ENCODE results near the gene RGS14.
"Not testable (repeated sequence)": the region's sequence is repeated elsewhere in the genome, so short reads cannot be mapped to it uniquely, and the experiment has no call there.

RGS14 gene

DNA sequence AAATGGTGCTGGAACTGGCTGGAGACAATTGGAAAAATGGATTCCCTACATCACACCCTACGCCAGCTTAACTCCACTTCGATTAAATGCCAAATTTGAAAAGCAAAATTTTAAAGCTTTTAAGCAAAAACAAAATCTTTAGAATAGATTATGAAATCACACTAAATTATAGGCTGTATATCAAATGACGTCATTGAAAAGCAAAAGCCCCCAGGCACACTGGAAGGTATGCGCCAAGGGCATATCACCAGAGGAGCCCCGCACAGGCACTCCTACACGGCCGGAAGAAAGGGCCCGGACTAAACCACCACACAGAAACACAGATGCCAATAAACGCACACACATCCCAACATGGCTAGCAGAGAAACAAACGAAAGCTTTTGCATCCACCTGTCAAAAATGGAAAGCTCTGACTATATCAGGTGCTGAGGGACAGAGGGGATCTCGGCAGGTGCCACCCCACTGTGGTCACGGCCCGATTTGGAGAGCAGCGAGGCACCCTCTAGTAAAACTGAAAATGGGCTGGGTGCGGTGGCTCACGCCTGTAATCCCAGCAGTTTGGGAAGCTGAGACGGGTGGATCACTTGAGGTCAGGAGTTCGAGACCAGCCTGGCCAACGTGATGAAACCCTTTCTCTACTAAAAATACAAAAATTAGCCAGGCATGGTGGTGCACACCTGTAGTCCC is 29.0 kb upstream of the RGS14 start:
- DNase-seq, result no peak

DNA sequence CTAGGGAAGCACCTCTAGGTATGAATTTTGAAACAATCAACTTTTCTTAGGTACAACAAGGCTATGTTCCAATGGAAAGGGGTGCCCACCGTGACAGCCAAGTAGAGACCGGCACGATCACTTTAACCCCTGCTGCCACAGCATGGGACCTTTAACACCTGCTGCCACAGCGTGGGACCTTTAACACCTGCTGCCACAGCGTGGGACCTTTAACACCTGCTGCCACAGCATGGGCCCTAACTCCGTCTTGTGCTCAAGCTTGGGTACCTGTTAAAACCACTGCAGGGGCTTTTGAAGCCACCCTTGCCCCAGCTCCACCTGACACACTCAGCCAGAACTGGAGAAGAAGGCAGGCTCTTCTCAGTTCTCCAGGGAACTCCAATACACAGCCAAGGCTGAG is 27.8 kb upstream of the RGS14 start:
- no peak for DNase-seq

DNA sequence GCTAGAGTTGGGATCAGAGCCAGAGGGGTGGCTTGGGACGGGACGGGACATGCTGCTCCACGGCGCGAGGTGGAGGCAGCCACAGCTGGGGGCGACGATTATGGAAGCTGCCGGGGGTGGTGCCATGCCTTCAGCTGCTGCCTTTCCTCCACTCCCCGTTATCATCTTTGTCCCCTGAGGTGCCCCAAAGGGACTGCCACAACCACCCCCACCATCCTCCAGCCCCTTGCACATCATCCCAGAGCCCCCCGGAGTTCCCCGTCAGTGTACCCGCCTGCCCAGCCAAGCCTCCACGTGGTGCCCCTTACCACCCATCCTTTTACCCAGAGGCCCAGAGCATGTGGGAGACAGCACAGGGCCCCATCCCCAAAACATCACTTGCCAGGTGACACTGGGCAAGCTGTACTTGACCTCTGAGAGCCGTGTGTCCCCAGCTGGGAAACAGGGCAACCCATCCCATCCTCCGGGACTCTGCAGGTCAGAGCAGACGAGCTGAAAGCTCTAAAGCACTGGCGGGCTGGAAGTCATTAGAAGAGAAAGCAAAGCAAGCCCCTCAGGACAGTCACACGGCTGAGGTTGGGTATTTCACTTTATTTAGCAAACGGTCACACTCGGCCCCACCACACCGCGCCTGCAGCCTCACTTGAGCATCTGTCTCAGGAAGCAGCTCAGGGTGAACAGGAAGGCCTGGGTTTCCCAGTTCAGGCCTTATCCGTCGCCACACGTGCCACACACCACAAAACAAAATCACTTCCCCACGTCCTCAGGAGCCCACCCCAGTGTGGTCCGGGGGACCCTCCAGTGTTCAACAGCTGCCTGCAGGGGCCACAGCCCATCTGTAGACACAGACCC is 26.5 kb upstream of the RGS14 start:
- no peak for DNase-seq

DNA sequence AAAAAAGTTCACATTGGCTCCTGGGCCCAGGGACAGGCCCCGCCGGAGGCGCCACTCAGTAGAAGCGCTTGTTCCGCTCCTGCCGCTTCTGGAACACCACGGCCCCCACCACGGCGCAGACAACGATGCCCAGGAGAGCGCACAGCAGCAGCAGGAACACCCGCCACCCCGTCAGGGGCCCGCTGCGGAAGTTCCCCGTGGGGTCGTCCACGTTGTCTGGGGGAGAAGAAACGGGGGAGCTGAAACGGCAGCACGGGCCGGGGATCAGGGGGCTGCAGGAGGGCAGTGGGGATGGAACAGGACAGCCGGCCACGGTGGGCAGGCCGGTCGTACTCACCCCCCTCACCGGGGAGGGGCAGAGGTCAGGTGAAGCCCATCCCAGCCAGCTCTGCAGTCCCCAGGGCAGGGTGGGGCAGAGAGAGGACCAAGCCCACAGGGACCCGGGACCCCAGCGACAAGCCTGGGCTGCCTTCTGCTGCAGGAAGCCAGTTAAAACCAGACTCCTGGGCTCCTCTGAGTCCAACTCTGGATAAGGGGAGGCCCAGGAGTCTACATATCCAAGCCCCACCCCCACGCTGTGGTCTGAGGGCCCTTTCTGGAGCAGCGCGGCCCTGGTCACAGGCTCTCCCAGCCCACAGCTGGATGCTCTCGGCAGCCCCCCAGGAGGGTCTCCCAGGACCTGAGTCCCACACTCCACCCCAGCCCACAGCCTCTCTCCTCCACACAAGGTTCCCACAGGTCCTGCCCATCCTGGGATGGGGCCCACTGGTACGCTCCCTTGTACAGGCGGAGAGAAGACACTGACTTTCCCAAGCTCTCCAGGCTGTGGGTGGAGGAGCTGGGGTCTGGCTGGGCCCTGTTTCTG is 25.5 kb upstream of the RGS14 start:
- no peak for DNase-seq

DNA sequence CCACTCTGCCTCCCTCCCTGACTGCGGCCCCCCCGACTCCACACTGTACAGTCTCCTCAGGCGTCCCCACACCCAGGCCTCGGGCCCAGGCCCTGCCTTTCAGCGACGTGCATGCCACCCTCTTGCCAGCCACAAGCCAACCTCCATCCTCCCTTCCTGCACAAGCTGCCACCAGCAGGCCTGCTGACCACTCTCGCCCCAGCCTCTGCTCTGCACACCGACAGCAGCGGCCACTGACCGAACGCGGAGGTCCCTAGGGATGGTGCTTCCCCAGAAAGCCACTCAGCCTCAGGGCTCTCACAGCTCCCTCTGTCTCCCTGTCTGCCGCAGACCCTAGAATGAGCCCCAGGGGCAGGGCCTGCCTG is 24.8 kb upstream of the RGS14 start:
- DNase-seq, result no peak

DNA sequence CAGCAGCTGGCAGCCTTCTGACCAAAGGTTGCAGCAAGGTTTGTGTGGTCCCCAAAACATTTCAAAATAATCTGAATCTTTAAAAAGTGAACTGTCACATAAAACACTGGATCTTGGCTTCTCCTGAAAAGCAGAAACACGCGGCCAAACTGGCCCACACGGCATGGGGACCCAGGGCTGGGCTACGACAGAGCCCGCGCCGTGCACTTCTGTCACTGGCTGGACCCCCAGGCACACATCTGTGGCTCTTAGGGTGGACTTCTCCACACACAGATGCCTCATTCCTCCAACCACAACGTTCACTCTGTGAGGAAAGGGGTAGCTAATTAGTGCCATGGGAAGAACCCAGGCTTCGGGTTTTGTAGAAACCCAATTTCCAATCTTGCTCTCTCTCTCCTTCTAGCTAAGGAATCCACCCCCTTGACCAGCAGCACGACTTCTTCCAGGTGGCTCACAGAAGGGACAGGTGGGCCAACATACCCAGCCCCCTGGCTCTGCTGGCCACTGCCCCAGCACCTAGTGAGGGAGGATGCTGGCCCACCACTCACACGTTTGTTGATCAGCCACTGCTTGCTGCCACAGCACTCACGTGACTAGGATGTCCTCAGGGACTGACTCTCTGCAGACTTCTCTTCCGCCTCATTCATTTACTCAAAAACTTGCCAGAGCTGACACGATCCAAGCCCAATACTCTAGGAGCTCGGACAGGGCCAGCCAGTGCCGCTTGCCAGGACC is 24.1 kb upstream of the RGS14 start:
- no peak for DNase-seq

DNA sequence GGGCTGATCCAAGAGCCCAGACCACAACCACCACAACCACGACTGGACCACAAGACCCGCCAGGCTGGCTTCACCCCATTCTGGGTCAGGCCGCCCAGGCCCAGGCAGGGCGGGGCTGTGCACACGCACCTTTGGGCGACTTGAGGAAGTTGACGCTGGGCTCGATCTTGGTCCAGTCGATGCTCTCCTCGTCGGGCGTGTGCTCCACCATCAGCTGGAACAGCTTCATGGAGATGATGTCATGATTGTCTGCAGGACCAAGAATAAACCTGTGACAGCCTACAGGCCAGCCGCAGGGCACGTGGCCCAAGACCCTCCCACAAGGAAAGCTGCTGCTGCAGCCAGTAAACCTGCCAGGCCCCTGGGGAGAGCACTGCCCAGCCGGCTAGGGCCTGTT is 23.6 kb upstream of the RGS14 start:
- no peak for DNase-seq

DNA sequence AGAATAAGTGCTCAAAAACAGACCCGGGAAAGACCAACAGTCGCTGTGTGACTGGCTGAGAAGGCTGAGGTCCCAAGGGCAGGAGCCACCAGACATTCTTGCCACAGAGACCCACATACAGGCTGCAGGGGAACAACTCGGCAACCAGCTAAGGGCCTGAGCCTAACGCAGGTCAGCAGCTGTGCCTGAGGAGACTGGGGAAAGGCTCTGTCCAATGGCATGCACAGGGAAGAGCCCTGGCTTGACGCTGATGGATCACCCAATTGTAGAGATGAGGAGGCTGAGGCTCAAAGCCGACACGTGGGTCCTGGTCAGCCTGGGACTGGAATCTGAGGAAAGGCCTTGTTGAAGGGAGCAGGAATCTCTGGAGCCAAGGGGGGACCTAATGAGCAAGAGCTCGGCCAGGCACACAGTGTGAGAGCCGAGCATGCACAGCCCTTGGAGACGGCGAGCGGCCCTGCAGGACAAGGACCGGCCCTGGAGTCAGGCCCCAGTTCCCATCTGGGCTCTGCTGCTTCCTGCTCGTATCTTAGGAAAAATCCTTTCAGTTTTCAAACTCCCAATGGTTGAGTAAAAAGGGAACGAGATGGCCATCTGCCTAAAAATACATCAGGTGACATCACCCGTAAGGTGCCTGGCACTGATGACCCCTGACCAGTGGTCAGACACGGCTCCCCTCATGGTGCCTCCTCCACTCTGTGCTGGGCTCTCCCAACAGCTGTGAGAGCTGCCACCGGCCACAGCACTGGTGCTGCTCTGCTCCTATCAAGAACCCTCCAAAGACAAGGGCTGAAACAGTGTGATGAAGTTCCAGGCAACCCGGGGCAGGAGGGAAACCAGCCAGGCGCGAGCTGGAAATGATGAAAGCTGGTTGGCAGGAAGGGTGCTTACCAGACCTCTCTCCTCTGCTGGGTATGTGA is 22.7 kb upstream of the RGS14 start:
- DNase-seq, result no peak

DNA sequence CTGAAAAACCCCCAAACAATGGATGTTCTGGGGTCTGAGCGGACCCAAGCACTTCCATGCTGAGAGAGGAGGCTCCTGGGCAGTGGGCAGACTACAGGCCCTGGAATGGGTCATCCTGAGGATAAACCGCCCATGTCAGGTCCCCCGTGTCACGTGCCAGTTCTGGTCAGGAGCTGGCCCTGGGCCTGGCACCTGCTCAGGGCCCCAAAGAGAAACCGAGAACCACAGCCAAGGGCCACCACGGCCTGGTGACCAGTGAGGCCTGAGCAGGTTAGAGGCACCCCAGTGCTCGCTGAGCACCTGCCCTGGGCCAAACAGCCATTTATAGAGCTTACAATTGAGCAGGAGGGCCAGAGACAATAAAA is 22.0 kb upstream of the RGS14 start:
- no peak for DNase-seq

DNA sequence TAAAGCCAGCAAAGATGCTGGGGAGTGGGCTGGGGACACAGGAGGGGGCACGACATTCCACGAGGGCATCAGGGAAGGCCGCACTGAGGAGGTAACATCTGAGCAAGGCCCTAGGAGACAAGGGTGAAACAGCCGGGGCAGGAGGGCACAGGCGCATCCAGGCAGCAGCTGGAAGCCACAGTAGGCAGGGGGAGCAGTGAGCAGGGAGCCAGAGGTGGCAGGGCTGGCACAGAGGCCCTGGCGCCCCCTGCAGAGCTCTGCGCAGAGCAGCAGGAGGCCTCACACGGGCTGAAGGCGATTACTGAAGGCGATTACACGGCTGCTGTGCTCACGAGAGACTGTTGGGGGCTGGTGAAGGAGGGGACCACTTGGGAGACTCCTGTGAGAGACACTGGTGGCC is 21.6 kb upstream of the RGS14 start:
- DNase-seq, result no peak

DNA sequence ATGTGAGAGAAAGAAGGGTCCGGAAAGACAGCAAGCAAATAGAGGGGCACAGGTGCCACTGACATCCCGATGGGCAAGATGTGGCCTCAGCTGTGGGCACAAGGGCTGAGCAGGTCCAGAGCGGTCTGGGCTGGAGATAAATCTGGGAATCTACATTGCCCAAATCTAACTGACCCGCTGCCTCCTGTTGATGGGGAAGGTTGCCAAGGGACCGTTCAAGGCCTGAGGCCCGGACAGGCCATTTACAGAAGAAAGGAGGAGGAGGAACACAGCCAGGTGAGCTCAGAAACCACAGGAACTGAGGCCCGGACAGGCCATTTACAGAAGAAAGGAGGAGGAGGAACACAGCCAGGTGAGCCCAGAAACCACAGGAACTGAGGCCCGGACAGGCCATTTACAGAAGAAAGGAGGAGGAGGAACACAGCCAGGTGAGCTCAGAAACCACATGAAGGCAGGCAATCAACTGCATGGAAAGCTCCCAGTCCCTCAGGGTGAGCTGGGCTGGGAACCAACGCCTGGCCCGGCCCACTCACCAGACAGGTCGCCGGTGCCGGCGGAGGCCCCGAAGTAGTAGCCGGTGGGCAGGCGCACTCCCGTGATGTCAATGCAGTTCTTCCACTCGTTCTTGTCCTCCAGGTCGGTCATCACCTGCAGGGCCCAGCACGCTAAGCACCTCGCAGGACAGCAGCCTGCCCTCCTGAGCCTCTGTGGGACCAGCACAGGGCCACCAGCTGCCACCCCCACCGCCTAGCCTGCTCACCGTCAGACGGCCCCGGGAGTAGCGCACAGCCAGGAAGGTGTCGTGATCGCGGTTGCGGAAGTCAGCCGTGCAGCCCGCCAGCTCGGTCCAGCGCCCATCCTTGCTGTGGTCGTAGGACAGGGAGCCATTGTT is 20.9 kb upstream of the RGS14 start:
- no peak for DNase-seq

DNA sequence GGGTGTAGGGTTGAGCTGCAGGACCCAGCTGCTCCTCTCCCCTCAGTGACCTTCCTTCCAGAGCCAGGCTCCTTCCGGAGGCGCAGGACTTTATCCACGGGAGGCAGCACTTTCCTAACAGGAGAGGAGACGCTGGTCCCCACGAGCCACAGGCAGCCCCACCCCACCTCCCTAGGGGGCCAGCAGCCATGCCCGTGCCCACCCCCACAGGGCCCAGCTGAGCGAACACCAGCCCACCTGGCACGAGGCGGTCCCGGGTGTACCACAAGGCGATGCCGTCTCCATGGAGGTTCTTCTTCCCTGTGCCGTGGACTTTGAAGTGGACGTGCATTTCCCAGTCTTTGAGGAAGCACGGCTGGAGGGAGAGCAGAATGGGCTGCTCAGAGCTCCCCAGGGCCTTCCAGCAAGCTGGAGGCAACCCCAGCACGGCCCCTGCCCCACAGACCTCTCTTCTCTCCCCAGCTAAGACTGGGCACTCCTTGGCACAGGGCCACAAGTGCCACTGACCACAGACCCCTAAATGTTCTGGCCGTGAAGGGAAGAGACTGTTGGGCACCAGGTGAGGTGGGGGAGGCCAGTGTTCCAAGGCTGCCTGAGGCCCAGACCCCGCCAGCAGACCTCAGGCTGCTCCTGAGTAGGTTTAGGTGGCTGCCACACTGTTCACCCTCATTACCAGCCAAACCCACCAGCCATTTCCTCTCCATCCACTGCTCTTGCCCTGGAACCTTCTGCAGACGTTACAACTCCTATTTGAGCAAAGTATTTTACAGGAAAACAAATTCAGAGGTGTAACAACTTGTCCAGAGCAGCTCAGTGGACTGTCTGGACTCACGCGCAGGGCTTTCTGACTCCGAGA is 19.2 kb upstream of the RGS14 start:
- no peak for DNase-seq

DNA sequence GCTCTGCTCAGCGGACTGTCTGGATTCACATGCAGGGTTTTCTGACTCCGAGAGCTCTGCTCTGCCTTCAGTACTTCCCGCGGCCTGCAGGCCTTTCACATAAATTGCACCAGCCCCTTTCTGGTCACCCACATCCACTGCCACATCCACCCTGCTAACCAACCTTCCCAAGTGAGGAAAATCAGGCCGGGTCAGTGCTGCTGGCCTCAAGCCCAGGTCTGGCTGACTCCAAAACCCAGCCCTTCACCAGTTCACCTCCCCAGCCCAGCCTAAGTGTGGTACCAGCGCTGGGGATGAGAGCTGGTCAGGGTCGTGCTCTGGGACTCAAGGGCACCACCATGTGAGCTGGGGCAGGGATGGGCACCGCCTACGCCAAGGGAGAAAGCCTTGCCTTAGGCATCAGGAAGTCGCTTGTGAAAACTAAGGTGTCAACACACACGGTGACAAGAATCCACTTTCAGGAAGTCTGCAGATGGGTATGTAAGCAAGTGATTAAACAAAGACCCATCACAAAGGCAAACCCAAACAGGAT is 18.6 kb upstream of the RGS14 start:
- no peak for DNase-seq

DNA sequence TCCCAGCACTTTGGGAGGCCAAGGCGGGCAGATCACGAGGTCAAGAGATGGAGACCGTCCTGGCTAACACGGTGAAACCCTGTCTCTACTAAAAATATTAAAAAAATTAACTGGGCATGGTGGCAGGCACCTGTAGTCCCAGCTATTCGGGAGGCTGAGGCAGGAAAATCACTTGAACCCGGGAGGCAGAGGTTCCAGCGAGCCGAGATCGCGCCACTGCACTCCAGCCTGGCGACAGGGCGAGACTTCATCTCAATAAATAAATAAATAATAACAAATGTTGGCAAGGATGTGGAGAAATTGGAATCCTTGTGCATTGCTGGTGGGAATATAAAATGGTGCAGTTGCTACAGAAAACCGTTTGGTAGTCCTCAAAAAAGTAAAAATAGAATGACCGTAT is 14.7 kb upstream of the RGS14 start:
- DNase-seq, result not testable (repeated sequence)

DNA sequence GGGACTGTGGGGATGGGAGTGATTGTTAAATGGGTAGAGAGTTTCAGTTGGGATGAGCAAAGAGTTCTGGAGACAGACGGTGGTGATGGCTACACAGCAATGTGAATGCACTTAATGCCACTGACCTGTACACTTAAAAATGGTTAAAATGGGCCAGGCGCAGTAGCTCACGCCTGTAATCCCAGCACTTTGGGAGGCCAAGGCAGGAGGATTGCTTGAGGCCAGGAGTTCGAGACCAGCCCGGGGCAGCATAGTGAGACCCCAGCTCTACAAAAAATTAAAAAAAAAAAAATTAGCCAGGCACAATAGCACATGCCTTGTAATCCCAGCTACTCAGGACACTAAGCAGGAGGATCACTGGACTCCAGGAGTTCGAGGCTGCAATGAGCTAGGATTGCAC is 13.9 kb upstream of the RGS14 start:
- no peak for DNase-seq

DNA sequence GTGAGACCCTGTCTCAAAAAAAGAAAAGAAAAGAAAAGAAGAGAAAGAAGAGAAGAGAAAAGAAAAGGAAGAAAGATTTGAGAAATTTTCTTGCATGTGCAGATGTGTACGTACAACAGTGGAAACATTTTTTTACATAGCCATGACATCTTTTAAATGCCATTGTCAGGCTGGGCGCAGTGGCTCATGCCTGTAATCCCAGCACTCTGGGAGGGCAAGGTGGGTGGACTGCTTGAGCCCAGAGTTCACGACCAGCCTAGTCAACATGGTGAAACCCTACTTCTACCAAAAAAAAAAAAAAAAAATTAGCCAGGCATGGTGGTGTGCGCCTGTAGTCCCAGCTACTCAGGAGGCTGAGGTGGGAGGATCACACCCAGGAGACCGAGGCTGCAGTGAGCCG is 12.8 kb upstream of the RGS14 start:
- no peak for DNase-seq

DNA sequence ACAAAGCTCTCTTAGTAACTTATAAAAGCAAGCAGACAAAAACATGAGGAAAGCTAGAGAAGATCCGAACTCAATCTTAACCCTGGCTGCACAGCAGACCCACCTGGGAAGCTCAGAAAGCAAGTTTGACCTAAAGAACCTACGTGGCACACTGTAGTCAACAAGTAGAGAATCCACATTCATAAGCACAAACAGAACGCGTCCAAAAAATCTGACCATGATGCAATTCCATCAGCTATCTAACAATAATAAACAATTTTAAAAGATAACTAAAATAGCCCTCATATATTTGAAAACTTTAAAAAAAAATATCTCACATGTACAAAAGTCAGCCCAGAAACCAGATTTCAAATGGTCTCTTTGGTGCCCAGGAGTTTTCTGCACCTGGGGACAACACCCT is 10.9 kb upstream of the RGS14 start:
- DNase-seq, result no peak

DNA sequence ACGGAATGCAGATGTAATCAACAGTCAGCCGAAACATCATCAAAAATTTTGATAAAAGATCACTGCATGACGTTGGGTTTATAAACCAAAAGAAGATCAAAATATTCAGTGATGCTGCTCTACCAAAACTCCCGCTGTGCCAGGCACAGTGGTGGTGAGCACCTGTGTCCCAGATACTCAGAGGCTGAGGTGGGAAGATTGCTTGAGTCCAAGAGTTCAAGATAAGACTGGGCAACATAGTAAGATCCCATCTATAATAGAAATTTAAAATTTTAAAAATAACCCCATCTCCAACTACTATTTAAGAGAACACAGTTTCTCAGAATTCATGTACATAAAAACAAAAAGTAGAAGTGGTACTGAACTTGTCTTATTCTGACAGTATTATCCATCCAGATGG is 10.0 kb upstream of the RGS14 start:
- DNase-seq, result no peak

DNA sequence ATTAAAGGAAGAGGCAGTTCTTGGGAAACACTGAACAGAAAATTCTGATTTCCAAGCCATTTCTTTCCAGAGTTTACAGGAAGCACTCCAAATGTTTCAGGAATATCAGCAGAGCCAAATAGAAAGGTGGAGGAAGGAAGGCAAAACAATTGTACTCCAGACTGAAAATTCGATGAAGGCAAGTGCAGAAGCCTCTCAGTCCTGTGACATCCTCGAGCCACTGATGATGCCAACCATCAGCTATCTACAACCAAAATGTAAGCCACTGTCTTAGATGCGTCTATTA is 8.4 kb upstream of the RGS14 start:
- no peak for DNase-seq

DNA sequence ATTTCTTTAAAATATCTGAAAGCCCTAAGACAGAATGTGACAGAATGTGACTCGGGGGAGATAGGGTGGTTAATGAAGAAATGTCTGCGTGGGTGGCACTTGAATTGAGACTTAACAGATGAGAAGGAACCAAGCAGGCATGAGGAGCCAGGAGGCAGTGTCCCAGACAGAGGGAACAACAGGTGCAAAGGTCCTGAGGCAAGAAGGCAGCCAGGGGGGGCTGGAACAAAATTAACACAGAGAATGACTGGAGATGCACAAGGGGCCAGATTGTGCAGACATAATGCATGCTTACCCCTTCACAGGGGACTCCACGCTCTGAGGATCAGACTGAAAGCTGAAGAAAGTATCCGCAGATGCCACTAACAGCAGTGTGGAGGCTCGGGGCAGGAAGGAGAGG is 8.0 kb upstream of the RGS14 start:
- DNase-seq, result no peak
